ACC112 (cell line): ENCODE measurements around the gene RAB11FIP4.

Experiments used
- H2AFZ ChIP-seq: fragments of 200-600 bp; sonication (generic); one replicate; pipeline ENCODE4 v1.6.0; 2017; ENCODE audit warnings: antibody characterized with exemption, low read length; ENCODE audit not compliant: unreplicated experiment
- H3K27ac ChIP-seq: fragments of 200-600 bp; sonication (generic); 2 replicates; pipeline ENCODE4 v1.5.1; 2014; ENCODE audit warnings: low read depth, mild to moderate bottlenecking, antibody characterized with exemption, low read length, moderate library complexity
- H3K27me3 ChIP-seq: fragments of 200-600 bp; sonication (generic); 2 replicates; pipeline ENCODE4 v1.6.1; 2014; ENCODE audit warnings: mild to moderate bottlenecking, antibody characterized with exemption, low read length, moderate library complexity, mixed read lengths; ENCODE audit not compliant: insufficient read depth
- H3K36me3 ChIP-seq: fragments of 200-600 bp; sonication (generic); 2 replicates; pipeline ENCODE4 v1.6.1; 2016; ENCODE audit warnings: mild to moderate bottlenecking, antibody characterized with exemption, low read length, moderate library complexity, mixed read lengths; ENCODE audit not compliant: insufficient read depth
- H3K4me1 ChIP-seq: fragments of 200-600 bp; sonication (generic); one replicate; pipeline ENCODE4 v1.6.1; 2016; ENCODE audit warnings: low read length, mixed read lengths; ENCODE audit not compliant: insufficient read depth, unreplicated experiment, control insufficient read depth
- H3K4me3 ChIP-seq: fragments of 200-600 bp; sonication (generic); 2 replicates; pipeline ENCODE4 v1.5.1; 2014; ENCODE audit warnings: mild to moderate bottlenecking, low read depth, low read length
- H3K79me2 ChIP-seq: fragments of 200-600 bp; sonication (generic); one replicate; pipeline ENCODE4 v1.6.0; 2016; ENCODE audit warnings: low read length; ENCODE audit not compliant: control insufficient read depth, unreplicated experiment, insufficient read depth

RAB11FIP4 gene

GRCh38 chr17:31487648-31488263 is 96.3 kb downstream of the RAB11FIP4 start:
- Histone ChIP-seq H3K4me3 (peak overlapping the region; percentile 59), H3K27ac (no peak overlapping the region), H3K27me3 (peaks cover 74% of the 10 kb centered on the region), H3K36me3 (no peaks in the 10 kb centered on the region), H3K79me2 (no peaks in the 10 kb centered on the region), H3K4me1 (no peaks in the 10 kb centered on the region), H2AFZ (no peak overlapping the region)

GRCh38 chr17:31488264-31488981 is 96.9 kb downstream of the RAB11FIP4 start:
- H3K27me3 ChIP-seq, result peaks cover 71% of the 10 kb centered on the region
- H3K4me3 ChIP-seq, result peak overlapping the region; percentile 59; the same call in 1 of the 2 replicates
- no peaks in the 10 kb centered on the region for H3K79me2 ChIP-seq
- H3K36me3 ChIP-seq, result no peaks in the 10 kb centered on the region
- no peak overlapping the region for H3K27ac ChIP-seq
- no peak overlapping the region for H2AFZ ChIP-seq
- H3K4me1 ChIP-seq, result no peaks in the 10 kb centered on the region

- Histone ChIP-seq H3K27ac (no peak overlapping the region), H3K27me3 (peaks cover 67% of the 10 kb centered on the region), H2AFZ (no peak overlapping the region), H3K4me1 (no peaks in the 10 kb centered on the region), H3K79me2 (no peaks in the 10 kb centered on the region), H3K4me3 (no peak overlapping the region), H3K36me3 (no peaks in the 10 kb centered on the region)
Observed at GRCh38 chr17:31488982-31489294, 97.5 kb downstream of the RAB11FIP4 start.

GRCh38 chr17:31489295-31490018 is 98.0 kb downstream of the RAB11FIP4 start:
- no peaks in the 10 kb centered on the region for H3K79me2 ChIP-seq
- H3K27me3 ChIP-seq, result peaks cover 65% of the 10 kb centered on the region
- no peak overlapping the region for H2AFZ ChIP-seq
- H3K27ac ChIP-seq, result no peak overlapping the region
- H3K4me1 ChIP-seq, result no peaks in the 10 kb centered on the region
- no peak overlapping the region for H3K4me3 ChIP-seq
- H3K36me3 ChIP-seq, result no peaks in the 10 kb centered on the region

- no peak overlapping the region for H3K4me3 ChIP-seq
- H3K36me3 ChIP-seq, result no peaks in the 10 kb centered on the region
- H3K4me1 ChIP-seq, result no peaks in the 10 kb centered on the region
- H3K79me2 ChIP-seq, result no peaks in the 10 kb centered on the region
- no peak overlapping the region for H2AFZ ChIP-seq
- no peak overlapping the region for H3K27ac ChIP-seq
- peaks cover 59% of the 10 kb centered on the region for H3K27me3 ChIP-seq
Observed at GRCh38 chr17:31490019-31490650, 98.7 kb downstream of the RAB11FIP4 start.

GRCh38 chr17:31490671-31491375 is 99.3 kb downstream of the RAB11FIP4 start:
- no peak overlapping the region for H3K27ac ChIP-seq
- no peaks in the 10 kb centered on the region for H3K4me1 ChIP-seq
- no peaks in the 10 kb centered on the region for H3K36me3 ChIP-seq
- H2AFZ ChIP-seq, result no peak overlapping the region
- no peak overlapping the region for H3K4me3 ChIP-seq
- peaks cover 57% of the 10 kb centered on the region for H3K27me3 ChIP-seq
- H3K79me2 ChIP-seq, result no peaks in the 10 kb centered on the region

- no peaks in the 10 kb centered on the region for H3K36me3 ChIP-seq
- H3K4me1 ChIP-seq, result no peaks in the 10 kb centered on the region
- no peak overlapping the region for H3K4me3 ChIP-seq
- no peak overlapping the region for H3K27ac ChIP-seq
- H2AFZ ChIP-seq, result no peak overlapping the region
- H3K79me2 ChIP-seq, result no peaks in the 10 kb centered on the region
- H3K27me3 ChIP-seq, result peaks cover 60% of the 10 kb centered on the region
Observed at GRCh38 chr17:31491376-31492131, 100.1 kb downstream of the RAB11FIP4 start.

- Histone ChIP-seq H3K79me2 (no peaks in the 10 kb centered on the region), H3K36me3 (no peaks in the 10 kb centered on the region), H3K27me3 (peaks cover 60% of the 10 kb centered on the region), H3K4me1 (no peaks in the 10 kb centered on the region), H2AFZ (no peak overlapping the region), H3K4me3 (no peak overlapping the region), H3K27ac (no peak overlapping the region)
Observed at GRCh38 chr17:31492206-31492605, 100.7 kb downstream of the RAB11FIP4 start.

GRCh38 chr17:31492880-31493655 is 101.6 kb downstream of the RAB11FIP4 start:
- H3K4me3 ChIP-seq, result no peak overlapping the region
- no peaks in the 10 kb centered on the region for H3K36me3 ChIP-seq
- no peak overlapping the region for H2AFZ ChIP-seq
- H3K4me1 ChIP-seq, result no peaks in the 10 kb centered on the region
- no peak overlapping the region for H3K27ac ChIP-seq
- peaks cover 63% of the 10 kb centered on the region for H3K27me3 ChIP-seq
- H3K79me2 ChIP-seq, result no peaks in the 10 kb centered on the region
